Stomach (tissue), 9 donors: ENCODE results near the gene SETDB2. TPM values are rescaled to one million over a fixed set of nuclear protein-coding genes. Genes with fewer than 3 reads are reported as not detected.

Experiments
- DNase-seq, 2 donors: peaks; one replicate each; pipeline versions ENCODE4 v3.0.0 to v3.0.0-alpha.2; 2013 to 2019
- H3K27ac ChIP-seq, 5 donors: fragments of 200-600 bp in 4 of 5; sonication (generic) in 4 of 5; one replicate each; pipeline ENCODE4 v1.5.1; 2013 to 2019; ENCODE audit warnings: mild to moderate bottlenecking in 1 of 5, moderate library complexity in 1 of 5
- H3K27me3 ChIP-seq, 3 donors: fragments of 200-600 bp; sonication (generic); one replicate each; pipeline ENCODE4 v1.5.1; 2017 to 2019; ENCODE audit warnings: mixed run types in 1 of 3
- H3K36me3 ChIP-seq, 4 donors: fragments of 200-600 bp; sonication (generic); 1 replicate in 3 of 4; 2 replicates in 1 of 4; pipeline ENCODE4 v1.5.1; 2016 to 2019
- H3K4me1 ChIP-seq, 4 donors: fragments of 200-600 bp; sonication (generic); one replicate each; pipeline ENCODE4 v1.5.1; 2016 to 2019
- H3K4me3 ChIP-seq, 4 donors: fragments of 200-600 bp; sonication (generic) in 3 of 4; one replicate each; pipeline ENCODE4 v1.5.1; 2016 to 2019; ENCODE audit warnings: mild to moderate bottlenecking in 1 of 4
- H3K9me3 ChIP-seq, 4 donors: fragments of 200-600 bp; sonication (generic); one replicate each; pipeline ENCODE4 v1.5.1; 2016 to 2019
- EP300 ChIP-seq: sonication (generic); formaldehyde crosslinking; IDR thresholded peaks from one replicate; pipeline ENCODE4 v1.6.1; 2017; ENCODE audit warnings: antibody characterized with exemption
- POLR2A ChIP-seq, 4 donors: fragments of 450-650 bp; IDR thresholded peaks; one replicate each; pipeline ENCODE4 v1.6.1; 2016; ENCODE audit warnings: antibody characterized with exemption in 4 of 4, control low read depth in 2 of 4, mild to moderate bottlenecking in 1 of 4, moderate library complexity in 1 of 4
- POLR2AphosphoS5 ChIP-seq, 3 donors: sonication (generic); formaldehyde crosslinking; IDR thresholded peaks; one replicate each; pipeline ENCODE4 v1.6.1; 2016; ENCODE audit warnings: antibody characterized with exemption in 3 of 3
- WGBS, 5 donors: extraction: QIAGEN DNeasy Blood & Tissue Kit in 3 of 5; methylation state at CpG; one replicate each; pipeline versions ENCODE4 v1.1.5 to v1.1.7; 2013 to 2018; 5-methylcytosine and 5-hydroxymethylcytosine counted together
- intact Hi-C: fragments of 100-400 bp; cut with DNase I; formaldehyde crosslinking; loops from one replicate; pipeline ENCODE4 v1.15.1; 2023; ENCODE audit warnings: low total_unique reads
- polyA plus RNA-seq, 3 donors: library from polyadenylated mRNA; stranded (reverse); fragments of 200-250 nt; gene quantifications; one replicate each; pipeline ENCODE4 v1.2.3, GENCODE V29; 2013
- total RNA-seq, 5 donors: library from RNA; depleted of rRNA; stranded (reverse); fragments of >200 nt; gene quantifications; one replicate each; pipeline versions ENCODE4 v1.1.0 to v1.2.3, GENCODE V29; 2014 to 2016
- TF ChIP-seq, protein P1 (sequence below), 7 experiments: fragments of 450-650 bp in 4 of 7; fragments of 200-600 bp in 3 of 7; sonication (generic) in 3 of 7; IDR thresholded peaks; one replicate each; pipeline ENCODE4 v1.5.1; 2016 to 2019; ENCODE audit warnings: antibody characterized with exemption in 7 of 7, control low read depth in 2 of 7, mild to moderate bottlenecking in 1 of 7
- donor health status: healthy with polysubstance abuse.
- donor health status: Bipolar disorder and iron deficiency.
- donor health status: healthy.

SETDB2 gene
- total and polyA plus RNA-seq, 8 donors: 3.4 to 28.6 (median 7.3) TPM

DNA sequence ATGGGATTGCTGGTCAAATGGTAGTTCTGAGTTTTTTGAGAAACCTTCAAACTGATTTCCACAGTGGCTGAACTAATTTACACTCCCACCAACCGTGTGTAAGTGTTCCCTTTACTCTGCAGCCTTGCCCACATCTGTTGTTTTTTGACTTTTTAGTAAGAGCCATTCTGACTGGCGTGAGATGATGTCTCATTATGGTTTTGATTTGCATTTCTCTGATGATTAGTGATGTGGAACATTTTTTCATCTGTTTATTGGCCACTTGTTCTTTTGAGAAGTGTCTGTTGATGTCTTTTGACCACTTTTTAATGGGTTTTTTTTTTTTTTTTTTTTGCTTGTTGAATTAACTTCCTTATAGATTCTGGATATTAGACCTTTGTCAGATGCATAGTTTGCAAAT is 4.5 kb upstream of the SETDB2 start:
- Histone ChIP-seq H3K27me3 (no peaks in the 10 kb centered on the region), H3K9me3 (no peaks in the 10 kb centered on the region), H3K4me1 (peaks cover 0 to 12% (median 9%) of the 10 kb centered on the region in 4 donors), H3K27ac (no peak overlapping the region), H3K36me3 (no peaks in the 10 kb centered on the region), H3K4me3 (no peak overlapping the region)
- no peak for DNase-seq
- 75 to 83% (median 78%) methylated on average over 2 of the region's 2 CpGs for WGBS, 5 donors
- intact Hi-C loops: loop anchor here (5.0 kb wide), 1 partner anchor 137 kb away; no protein-coding TSS in a partner anchor
- TF ChIP-seq, protein P1, sequence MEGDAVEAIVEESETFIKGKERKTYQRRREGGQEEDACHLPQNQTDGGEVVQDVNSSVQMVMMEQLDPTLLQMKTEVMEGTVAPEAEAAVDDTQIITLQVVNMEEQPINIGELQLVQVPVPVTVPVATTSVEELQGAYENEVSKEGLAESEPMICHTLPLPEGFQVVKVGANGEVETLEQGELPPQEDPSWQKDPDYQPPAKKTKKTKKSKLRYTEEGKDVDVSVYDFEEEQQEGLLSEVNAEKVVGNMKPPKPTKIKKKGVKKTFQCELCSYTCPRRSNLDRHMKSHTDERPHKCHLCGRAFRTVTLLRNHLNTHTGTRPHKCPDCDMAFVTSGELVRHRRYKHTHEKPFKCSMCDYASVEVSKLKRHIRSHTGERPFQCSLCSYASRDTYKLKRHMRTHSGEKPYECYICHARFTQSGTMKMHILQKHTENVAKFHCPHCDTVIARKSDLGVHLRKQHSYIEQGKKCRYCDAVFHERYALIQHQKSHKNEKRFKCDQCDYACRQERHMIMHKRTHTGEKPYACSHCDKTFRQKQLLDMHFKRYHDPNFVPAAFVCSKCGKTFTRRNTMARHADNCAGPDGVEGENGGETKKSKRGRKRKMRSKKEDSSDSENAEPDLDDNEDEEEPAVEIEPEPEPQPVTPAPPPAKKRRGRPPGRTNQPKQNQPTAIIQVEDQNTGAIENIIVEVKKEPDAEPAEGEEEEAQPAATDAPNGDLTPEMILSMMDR (IDR thresholded peaks at IDR 0.05): no peak
- no peak for TF ChIP-seq POLR2A (IDR thresholded peaks at IDR 0.05)
- TF ChIP-seq POLR2AphosphoS5 (IDR thresholded peaks at IDR 0.05): no peak
- no peak for TF ChIP-seq EP300

DNA sequence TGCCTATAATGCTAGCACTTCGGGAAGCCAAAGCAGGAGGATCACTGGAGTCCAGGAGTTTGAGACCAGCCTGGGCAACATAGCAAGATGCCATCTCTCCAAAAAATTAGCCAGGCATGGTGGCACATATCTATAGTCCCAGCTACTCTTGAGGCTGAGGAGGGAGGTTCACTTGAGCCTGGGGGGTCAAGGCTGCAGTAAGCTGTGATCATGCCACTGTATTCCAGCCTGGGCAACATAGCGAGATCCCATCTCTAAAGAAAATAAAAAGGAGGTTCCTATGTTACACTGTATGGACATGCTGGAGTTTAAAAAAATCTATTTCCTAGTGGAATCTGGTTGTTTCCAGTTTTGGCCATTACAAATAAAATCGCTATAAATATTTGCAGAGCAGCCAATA is 2.8 kb upstream of the SETDB2 start:
- peaks cover 12 to 23% (median 22%) of the 10 kb centered on the region in 4 donors for H3K4me1 ChIP-seq
- H3K9me3 ChIP-seq: no peaks in the 10 kb centered on the region
- H3K36me3 ChIP-seq: no peaks in the 10 kb centered on the region
- no peak for TF ChIP-seq POLR2A (IDR thresholded peaks at IDR 0.05)
- TF ChIP-seq, protein P1 (IDR thresholded peaks at IDR 0.05): no peak
- TF ChIP-seq POLR2AphosphoS5 (IDR thresholded peaks at IDR 0.05): no peak
- TF ChIP-seq EP300: no peak
- intact Hi-C loops: no loop called here
- DNase-seq: no peak
- WGBS, 5 donors: 95 to 99% (median 98%) methylated on average over 3 of the region's 3 CpGs
- H3K27ac ChIP-seq: no peak overlapping the region
- no peaks in the 10 kb centered on the region for H3K27me3 ChIP-seq
- H3K4me3 ChIP-seq: no peak overlapping the region

DNA sequence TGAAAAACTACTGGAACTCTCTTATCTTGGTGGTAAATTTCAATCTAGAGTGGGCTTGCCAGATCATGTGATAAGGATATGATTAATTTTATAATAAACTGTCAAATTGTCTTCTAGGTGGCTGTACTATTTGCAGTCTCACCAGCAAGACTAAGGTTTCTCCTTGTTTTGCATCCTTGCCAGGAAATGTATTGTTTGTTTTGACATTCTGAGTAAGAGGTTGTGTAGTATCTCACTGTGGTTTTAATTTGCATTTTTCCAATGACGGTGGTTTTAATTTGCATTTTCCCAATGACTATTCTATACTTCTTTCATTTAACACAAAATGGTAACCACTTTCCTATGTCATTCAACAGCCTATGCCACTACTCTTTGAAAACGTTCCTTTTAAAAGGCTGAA is 2.2 kb upstream of the SETDB2 start:
- Histone ChIP-seq H3K27ac (no peak overlapping the region), H3K36me3 (no peaks in the 10 kb centered on the region), H3K9me3 (no peaks in the 10 kb centered on the region), H3K4me1 (peaks cover 12 to 28% (median 26%) of the 10 kb centered on the region in 4 donors), H3K27me3 (no peaks in the 10 kb centered on the region), H3K4me3 (no peak overlapping the region)
- intact Hi-C loops: no loop called here
- 79 to 83% (median 81%) methylated on average over 2 of the region's 2 CpGs for WGBS, 5 donors
- no peak for DNase-seq
- TF ChIP-seq POLR2AphosphoS5 (IDR thresholded peaks at IDR 0.05): no peak
- TF ChIP-seq POLR2A (IDR thresholded peaks at IDR 0.05): no peak
- TF ChIP-seq, protein P1 (IDR thresholded peaks at IDR 0.05): no peak
- TF ChIP-seq EP300: no peak

DNA sequence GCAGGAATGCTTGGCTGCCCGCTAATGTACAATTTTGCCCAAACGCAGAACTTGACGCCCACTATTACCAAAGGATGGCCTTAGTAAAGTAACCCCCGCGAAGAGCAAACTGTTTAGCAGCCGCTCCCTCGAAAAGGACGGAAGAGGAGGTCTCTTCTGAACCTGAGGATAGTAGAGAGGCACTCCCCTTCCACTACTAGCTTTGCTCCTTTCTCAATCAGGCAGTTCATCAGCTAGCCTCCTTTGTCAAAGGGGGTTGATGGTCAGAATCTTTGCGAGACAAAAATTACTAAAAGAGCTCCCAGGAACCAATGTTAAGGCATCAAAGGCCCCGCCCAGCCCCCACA is 744 bp upstream of the SETDB2 start:
- Histone ChIP-seq H3K4me3 (peak overlapping the region; percentile 71 to 82 (median 74)), H3K36me3 (no peaks in the 10 kb centered on the region), H3K9me3 (no peaks in the 10 kb centered on the region), H3K4me1 (peaks cover 12 to 43% (median 34%) of the 10 kb centered on the region in 4 donors), H3K27ac (peak overlapping the region; percentile 95 to 97 (median 96)), H3K27me3 (no peaks in the 10 kb centered on the region)
- no peak for TF ChIP-seq POLR2AphosphoS5 (IDR thresholded peaks at IDR 0.05)
- TF ChIP-seq POLR2A (IDR thresholded peaks at IDR 0.05): no peak
- TF ChIP-seq, protein P1 (IDR thresholded peaks at IDR 0.05): no peak
- no peak for TF ChIP-seq EP300
- intact Hi-C loops: no loop called here
- DNase-seq: no peak
- WGBS, 5 donors: 4 to 7% (median 4%) methylated on average over 9 to 10 of the region's 10 CpGs
